Neural crest cell (in vitro differentiated cells): ENCODE results near the gene TBK1. TPM values are rescaled to one million over a fixed set of nuclear protein-coding genes. Genes with fewer than 3 reads are reported as not detected.

Experiments used
- DNase-seq: peaks from one replicate; pipeline ENCODE4 v3.0.0; 2021; ENCODE audit warnings: low read depth, mixed read lengths, low spot score
- H3K27ac Mint-ChIP-seq: one replicate; pipeline ENCODE4 v1.8.0; 2021; ENCODE audit warnings: mild to moderate bottlenecking, mixed read lengths; ENCODE audit not compliant: unreplicated experiment
- H3K27me3 Mint-ChIP-seq: 2 replicates; pipeline ENCODE4 v1.8.0; 2021; ENCODE audit warnings: low read depth, mild to moderate bottlenecking, mixed read lengths
- H3K36me3 Mint-ChIP-seq: 2 replicates; pipeline ENCODE4 v1.8.0; 2021; ENCODE audit warnings: low read depth, mild to moderate bottlenecking, mixed read lengths
- H3K4me1 Mint-ChIP-seq: 2 replicates; pipeline ENCODE4 v1.8.0; 2021; ENCODE audit warnings: mixed read lengths
- H3K4me3 Mint-ChIP-seq: one replicate; pipeline ENCODE4 v1.8.0; 2021; ENCODE audit warnings: mild to moderate bottlenecking, mixed read lengths
- H3K9me3 Mint-ChIP-seq: 2 replicates; pipeline ENCODE4 v1.8.0; 2021; ENCODE audit warnings: mixed read lengths
- total RNA-seq: library from RNA; stranded (reverse); gene quantifications from 2 replicates; pipeline ENCODE4 v1.2.1, GENCODE V29; 2021
- TF ChIP-seq, protein P1 (sequence below): fragments of 200-600 bp; sonication (generic); conservative IDR thresholded peaks from 2 replicates; pipeline ENCODE4 v1.5.0; 2021; ENCODE audit warnings: antibody characterized with exemption, mild to moderate bottlenecking

TBK1 gene
- total RNA-seq, 1 donor from 2014 or later = 16.4 TPM

GRCh38 chr12:64440100-64440499 is 11.8 kb upstream of the TBK1 start:
- Mint-ChIP-seq H3K4me3 (no peak overlapping the region), H3K9me3 (no peaks in the 10 kb centered on the region), H3K36me3 (peaks cover 10% of the 10 kb centered on the region), H3K4me1 (no peaks in the 10 kb centered on the region), H3K27ac (no peak overlapping the region), H3K27me3 (no peaks in the 10 kb centered on the region)
- TF ChIP-seq, protein P1, sequence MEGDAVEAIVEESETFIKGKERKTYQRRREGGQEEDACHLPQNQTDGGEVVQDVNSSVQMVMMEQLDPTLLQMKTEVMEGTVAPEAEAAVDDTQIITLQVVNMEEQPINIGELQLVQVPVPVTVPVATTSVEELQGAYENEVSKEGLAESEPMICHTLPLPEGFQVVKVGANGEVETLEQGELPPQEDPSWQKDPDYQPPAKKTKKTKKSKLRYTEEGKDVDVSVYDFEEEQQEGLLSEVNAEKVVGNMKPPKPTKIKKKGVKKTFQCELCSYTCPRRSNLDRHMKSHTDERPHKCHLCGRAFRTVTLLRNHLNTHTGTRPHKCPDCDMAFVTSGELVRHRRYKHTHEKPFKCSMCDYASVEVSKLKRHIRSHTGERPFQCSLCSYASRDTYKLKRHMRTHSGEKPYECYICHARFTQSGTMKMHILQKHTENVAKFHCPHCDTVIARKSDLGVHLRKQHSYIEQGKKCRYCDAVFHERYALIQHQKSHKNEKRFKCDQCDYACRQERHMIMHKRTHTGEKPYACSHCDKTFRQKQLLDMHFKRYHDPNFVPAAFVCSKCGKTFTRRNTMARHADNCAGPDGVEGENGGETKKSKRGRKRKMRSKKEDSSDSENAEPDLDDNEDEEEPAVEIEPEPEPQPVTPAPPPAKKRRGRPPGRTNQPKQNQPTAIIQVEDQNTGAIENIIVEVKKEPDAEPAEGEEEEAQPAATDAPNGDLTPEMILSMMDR = no peak
- no peak for DNase-seq

DNA sequence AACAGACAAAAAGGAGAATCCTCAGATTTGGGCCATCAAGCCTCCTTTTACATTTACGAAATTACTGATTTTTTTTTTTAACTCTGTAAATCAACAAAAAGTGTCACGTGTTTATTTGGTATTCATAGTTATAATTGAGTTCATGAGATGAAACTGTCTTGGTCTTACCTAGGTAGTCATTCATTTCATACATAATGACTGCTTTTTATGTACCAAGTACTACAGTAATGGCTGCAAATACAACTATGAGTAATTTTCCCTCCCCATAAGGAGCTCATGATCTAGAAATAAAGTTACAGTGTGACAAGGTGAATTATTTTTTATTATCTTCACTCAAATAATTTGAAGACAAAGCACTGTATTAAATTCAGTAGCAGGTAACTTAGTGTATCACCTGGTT is 6.4 kb upstream of the TBK1 start:
- H3K36me3 Mint-ChIP-seq = peaks cover 3% of the 10 kb centered on the region
- TF ChIP-seq, protein P1 = no peak

GRCh38 chr12:64446295-64446694 is 5.6 kb upstream of the TBK1 start:
- Mint-ChIP-seq H3K36me3 (no peaks in the 10 kb centered on the region), H3K27ac (no peak overlapping the region), H3K4me3 (no peak overlapping the region), H3K4me1 (peaks cover 11% of the 10 kb centered on the region), H3K27me3 (no peaks in the 10 kb centered on the region), H3K9me3 (no peaks in the 10 kb centered on the region)
- TF ChIP-seq, protein P1 = no peak
- DNase-seq = no peak

More for the DNA sequence above, 6.4 kb upstream of the TBK1 start:
- Mint-ChIP-seq H3K27me3 (no peaks in the 10 kb centered on the region), H3K9me3 (no peaks in the 10 kb centered on the region), H3K27ac (no peak overlapping the region), H3K4me3 (no peak overlapping the region), H3K4me1 (peaks cover 3% of the 10 kb centered on the region)
- DNase-seq = no peak

- Mint-ChIP-seq H3K27ac (no peak overlapping the region), H3K27me3 (no peaks in the 10 kb centered on the region), H3K36me3 (no peaks in the 10 kb centered on the region), H3K4me3 (peak overlapping the region; percentile 99), H3K9me3 (no peaks in the 10 kb centered on the region), H3K4me1 (peaks cover 29% of the 10 kb centered on the region)
- TF ChIP-seq, protein P1 = no peak
- no peak for DNase-seq
These were observed 1.8 kb upstream of the TBK1 start for GRCh38 chr12:64450057-64450640.

- peaks cover 1% of the 10 kb centered on the region for H3K36me3 Mint-ChIP-seq
- no peak for DNase-seq
- H3K9me3 Mint-ChIP-seq = no peaks in the 10 kb centered on the region
- H3K4me1 Mint-ChIP-seq = peaks cover 30% of the 10 kb centered on the region
- no peak overlapping the region for H3K27ac Mint-ChIP-seq
- TF ChIP-seq, protein P1 = no peak
- no peaks in the 10 kb centered on the region for H3K27me3 Mint-ChIP-seq
- peak overlapping the region; percentile 99 for H3K4me3 Mint-ChIP-seq
These were observed 1.0 kb upstream of the TBK1 start for GRCh38 chr12:64450711-64451486.
